Activated T-cell treated with anti-CD3 and anti-CD28 coated beads, Interleukin-2, amount 50 U/mL, for 1 hour (primary cell): ENCODE results near the gene RGPD3.
"Not testable (repeated sequence)": the region's sequence is repeated elsewhere in the genome, so short reads cannot be mapped to it uniquely, and the experiment has no call there.

ENCODE experiments used
- DNase-seq: peaks from one replicate; pipeline ENCODE4 v3.0.0-alpha.2; 2020

The RGPD3 gene

GRCh38 chr2:106468107-106468506 lies at the start of gene RGPD3:
TSS of gene RGPD3 (minus strand) at chr2:106468413. CDS start at chr2:106468288, 125 bp downstream.
- DNase-seq = not testable (repeated sequence)

- DNase-seq = no peak
These were observed 49.1 kb upstream of the RGPD3 start for GRCh38 chr2:106517329-106517728.

- DNase-seq = no peak
These were observed 48.7 kb upstream of the RGPD3 start for GRCh38 chr2:106516864-106517263.

- no peak for DNase-seq
These were observed 48.2 kb upstream of the RGPD3 start for GRCh38 chr2:106516436-106516835.

- DNase-seq = not testable (repeated sequence)
These were observed 46.6 kb upstream of the RGPD3 start for GRCh38 chr2:106514827-106515226.

GRCh38 chr2:106513391-106513790 lies 45.2 kb upstream of the RGPD3 start:
- not testable (repeated sequence) for DNase-seq

GRCh38 chr2:106511934-106512333 lies 43.7 kb upstream of the RGPD3 start:
- DNase-seq = not testable (repeated sequence)

GRCh38 chr2:106511476-106511901 lies 43.3 kb upstream of the RGPD3 start:
- peak; percentile 31 for DNase-seq

- not testable (repeated sequence) for DNase-seq
These were observed 42.6 kb upstream of the RGPD3 start for GRCh38 chr2:106510791-106511190.

- DNase-seq = not testable (repeated sequence)
These were observed 41.2 kb upstream of the RGPD3 start for GRCh38 chr2:106509374-106509770.

GRCh38 chr2:106508660-106509373 lies 40.6 kb upstream of the RGPD3 start:
- DNase-seq = not testable (repeated sequence)

GRCh38 chr2:106506002-106506687 lies 37.9 kb upstream of the RGPD3 start:
- DNase-seq = not testable (repeated sequence)

- DNase-seq = not testable (repeated sequence)
These were observed 36.6 kb upstream of the RGPD3 start for GRCh38 chr2:106504787-106505186.

GRCh38 chr2:106504192-106504591 lies 36.0 kb upstream of the RGPD3 start:
- DNase-seq = not testable (repeated sequence)

GRCh38 chr2:106502351-106502750 lies 34.1 kb upstream of the RGPD3 start:
- DNase-seq = not testable (repeated sequence)

- DNase-seq = not testable (repeated sequence)
These were observed 32.1 kb upstream of the RGPD3 start for GRCh38 chr2:106500350-106500749.

GRCh38 chr2:106498549-106498948 lies 30.3 kb upstream of the RGPD3 start:
- DNase-seq = not testable (repeated sequence)

- not testable (repeated sequence) for DNase-seq
These were observed 24.7 kb upstream of the RGPD3 start for GRCh38 chr2:106492913-106493312.

GRCh38 chr2:106492399-106492798 lies 24.2 kb upstream of the RGPD3 start:
- DNase-seq = not testable (repeated sequence)

GRCh38 chr2:106489701-106490100 lies 21.5 kb upstream of the RGPD3 start:
- DNase-seq = not testable (repeated sequence)

GRCh38 chr2:106487386-106488191 lies 19.4 kb upstream of the RGPD3 start:
- DNase-seq = not testable (repeated sequence)

GRCh38 chr2:106486551-106487385 lies 18.6 kb upstream of the RGPD3 start, which contains the start of gene CD8B2:
TSS of gene CD8B2 (plus strand) at chr2:106487364. CDS start at chr2:106487427, 63 bp downstream.
- not testable (repeated sequence) for DNase-seq
